ENCODE data around the gene NPR3.

The NPR3 gene

GRCh38 chr5:32760091-32760509 lies 49.0 kb downstream of the NPR3 start:
- no CpG with 5 or more reads among the region's 4 CpGs for WGBS (ENCODE audit: insufficient coverage, insufficient read length)
- Histone ChIP-seq H3K9me3 (ENCODE audit: control insufficient read depth, insufficient read depth, low read length) (no peaks in the 10 kb centered on the region), H3K4me1 (ENCODE audit: control insufficient read depth, insufficient read depth, low read length) (no peaks in the 10 kb centered on the region), H3K27me3 (ENCODE audit: control insufficient read depth, insufficient read depth, low read length) (no peaks in the 10 kb centered on the region), H3K36me3 (ENCODE audit: control insufficient read depth, insufficient read depth, low read length) (no peaks in the 10 kb centered on the region), H3K27ac (ENCODE audit: low read length) (no peak overlapping the region), H3K4me3 (ENCODE audit: low read length) (no peak overlapping the region)
- no peak for DNase-seq (ENCODE audit: low read depth, low spot score)

- H3K4me1 ChIP-seq (ENCODE audit: control insufficient read depth, insufficient read depth, low read length), result no peaks in the 10 kb centered on the region
- no peak overlapping the region for H3K4me3 ChIP-seq (ENCODE audit: low read length)
- no peaks in the 10 kb centered on the region for H3K36me3 ChIP-seq (ENCODE audit: control insufficient read depth, insufficient read depth, low read length)
- no peaks in the 10 kb centered on the region for H3K27me3 ChIP-seq (ENCODE audit: control insufficient read depth, insufficient read depth, low read length)
- H3K9me3 ChIP-seq (ENCODE audit: control insufficient read depth, insufficient read depth, low read length), result no peaks in the 10 kb centered on the region
- H3K27ac ChIP-seq (ENCODE audit: low read length), result no peak overlapping the region
- no peak for DNase-seq (ENCODE audit: low read depth, low spot score)
- WGBS (ENCODE audit: insufficient coverage, insufficient read length), result no CpG with 5 or more reads among the region's 4 CpGs
Measured at GRCh38 chr5:32765266-32765665, 54.1 kb downstream of the NPR3 start.

DNA sequence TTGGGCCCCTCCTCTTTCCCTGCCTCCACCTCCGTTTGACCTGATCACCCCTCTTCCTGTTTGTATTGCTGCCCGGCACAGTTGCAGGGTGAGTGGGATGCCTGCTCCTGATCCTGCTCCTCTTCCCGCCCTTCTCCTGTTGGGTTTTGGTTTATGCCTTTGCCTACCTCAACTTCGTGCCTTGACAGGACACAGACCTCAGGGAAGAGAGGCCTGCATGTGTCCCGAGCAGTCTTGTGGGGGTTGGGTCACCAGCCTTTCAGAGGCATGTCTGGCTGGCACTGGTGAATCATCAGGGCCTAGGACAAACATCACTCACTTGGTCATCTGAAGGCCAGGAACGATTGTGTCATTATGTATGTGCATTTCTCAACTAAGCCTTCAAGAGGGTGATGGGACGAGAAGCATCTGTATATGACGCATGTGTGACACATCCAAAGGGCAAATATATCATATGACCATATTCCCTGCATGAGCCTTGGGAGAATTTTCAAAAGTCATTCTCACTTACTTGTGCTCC lies 56.9 kb downstream of the NPR3 start:
- no peak for DNase-seq (ENCODE audit: low read depth, low spot score)
- no peaks in the 10 kb centered on the region for H3K36me3 ChIP-seq (ENCODE audit: control insufficient read depth, insufficient read depth, low read length)
- WGBS (ENCODE audit: insufficient coverage, insufficient read length), result no CpG with 5 or more reads among the region's 8 CpGs
- H3K9me3 ChIP-seq (ENCODE audit: control insufficient read depth, insufficient read depth, low read length), result no peaks in the 10 kb centered on the region; the same call in 1 of the 2 replicates
- no peaks in the 10 kb centered on the region for H3K27me3 ChIP-seq (ENCODE audit: control insufficient read depth, insufficient read depth, low read length)
- no peaks in the 10 kb centered on the region for H3K4me1 ChIP-seq (ENCODE audit: control insufficient read depth, insufficient read depth, low read length)
- no peak overlapping the region for H3K27ac ChIP-seq (ENCODE audit: low read length)
- no peak overlapping the region for H3K4me3 ChIP-seq (ENCODE audit: low read length)

DNA sequence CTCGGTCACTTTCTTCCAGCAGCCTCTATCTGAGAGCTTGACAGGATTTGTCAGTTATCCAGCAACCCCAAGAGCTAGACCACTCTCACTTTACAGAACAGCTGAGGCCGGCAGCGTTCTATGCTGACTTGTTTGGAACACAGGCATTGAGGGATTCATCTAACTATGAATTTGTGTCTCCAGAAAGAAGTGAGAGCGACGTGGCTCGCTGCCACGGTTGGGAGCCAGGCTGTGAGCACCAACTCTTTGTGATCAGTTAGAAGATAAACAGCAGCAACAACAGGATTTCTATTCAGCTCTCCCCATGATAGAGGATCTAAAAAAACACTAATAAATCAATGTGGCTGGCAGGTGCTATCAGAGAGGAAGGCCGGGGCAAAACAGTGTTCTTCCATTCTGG lies 58.6 kb downstream of the NPR3 start:
- WGBS (ENCODE audit: insufficient coverage, insufficient read length), result no CpG with 5 or more reads among the region's 8 CpGs
- Histone ChIP-seq H3K4me3 (ENCODE audit: low read length) (no peak overlapping the region), H3K27me3 (ENCODE audit: control insufficient read depth, insufficient read depth, low read length) (no peaks in the 10 kb centered on the region), H3K4me1 (ENCODE audit: control insufficient read depth, insufficient read depth, low read length) (no peaks in the 10 kb centered on the region), H3K9me3 (ENCODE audit: control insufficient read depth, insufficient read depth, low read length) (no peaks in the 10 kb centered on the region; the same call in 1 of the 2 replicates), H3K36me3 (ENCODE audit: control insufficient read depth, insufficient read depth, low read length) (no peaks in the 10 kb centered on the region), H3K27ac (ENCODE audit: low read length) (no peak overlapping the region)
- DNase-seq (ENCODE audit: low read depth, low spot score), result no peak

GRCh38 chr5:32770444-32770843 lies 59.3 kb downstream of the NPR3 start:
- no peaks in the 10 kb centered on the region for H3K4me1 ChIP-seq (ENCODE audit: control insufficient read depth, insufficient read depth, low read length)
- no peaks in the 10 kb centered on the region for H3K36me3 ChIP-seq (ENCODE audit: control insufficient read depth, insufficient read depth, low read length)
- no peaks in the 10 kb centered on the region for H3K27me3 ChIP-seq (ENCODE audit: control insufficient read depth, insufficient read depth, low read length)
- H3K27ac ChIP-seq (ENCODE audit: low read length), result no peak overlapping the region
- WGBS (ENCODE audit: insufficient coverage, insufficient read length), result no CpG with 5 or more reads among the region's 5 CpGs
- H3K4me3 ChIP-seq (ENCODE audit: low read length), result no peak overlapping the region
- DNase-seq (ENCODE audit: low read depth, low spot score), result no peak
- no peaks in the 10 kb centered on the region; the same call in 1 of the 2 replicates for H3K9me3 ChIP-seq (ENCODE audit: control insufficient read depth, insufficient read depth, low read length)

- no peaks in the 10 kb centered on the region; the same call in 1 of the 2 replicates for H3K9me3 ChIP-seq (ENCODE audit: control insufficient read depth, insufficient read depth, low read length)
- H3K27ac ChIP-seq (ENCODE audit: low read length), result no peak overlapping the region
- no peaks in the 10 kb centered on the region for H3K36me3 ChIP-seq (ENCODE audit: control insufficient read depth, insufficient read depth, low read length)
- no peak overlapping the region for H3K4me3 ChIP-seq (ENCODE audit: low read length)
- H3K4me1 ChIP-seq (ENCODE audit: control insufficient read depth, insufficient read depth, low read length), result no peaks in the 10 kb centered on the region
- no peaks in the 10 kb centered on the region for H3K27me3 ChIP-seq (ENCODE audit: control insufficient read depth, insufficient read depth, low read length)
- DNase-seq (ENCODE audit: low read depth, low spot score), result no peak
- no CpG with 5 or more reads among the region's 9 CpGs for WGBS (ENCODE audit: insufficient coverage, insufficient read length)
Measured at GRCh38 chr5:32771037-32771436, 59.9 kb downstream of the NPR3 start.

DNA sequence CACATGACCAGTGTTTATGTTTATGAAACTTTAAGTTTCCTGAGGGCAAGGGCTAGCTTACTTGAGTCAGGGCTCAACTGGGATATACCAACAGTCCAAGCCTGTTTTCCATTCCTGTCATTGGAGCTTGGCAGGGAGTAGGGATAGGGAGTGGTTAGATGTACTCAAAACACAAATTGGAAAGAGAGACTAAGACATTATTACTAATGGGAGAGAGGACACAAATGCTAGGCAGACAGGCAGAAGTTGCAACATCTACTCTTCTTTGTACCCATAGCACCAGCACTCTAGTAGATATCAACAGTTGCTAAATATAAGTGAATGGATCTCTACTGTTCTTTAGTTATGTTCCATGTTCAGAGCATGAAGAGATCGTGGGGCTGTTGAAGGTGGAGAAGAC lies 62.8 kb downstream of the NPR3 start:
- H3K27ac ChIP-seq (ENCODE audit: low read length), result no peak overlapping the region
- H3K9me3 ChIP-seq (ENCODE audit: control insufficient read depth, insufficient read depth, low read length), result no peaks in the 10 kb centered on the region; the same call in 1 of the 2 replicates
- no peaks in the 10 kb centered on the region for H3K27me3 ChIP-seq (ENCODE audit: control insufficient read depth, insufficient read depth, low read length)
- no peaks in the 10 kb centered on the region for H3K36me3 ChIP-seq (ENCODE audit: control insufficient read depth, insufficient read depth, low read length)
- no CpG with 5 or more reads among the region's 1 CpG for WGBS (ENCODE audit: insufficient coverage, insufficient read length)
- H3K4me1 ChIP-seq (ENCODE audit: control insufficient read depth, insufficient read depth, low read length), result no peaks in the 10 kb centered on the region
- no peak overlapping the region for H3K4me3 ChIP-seq (ENCODE audit: low read length)
- DNase-seq (ENCODE audit: low read depth, low spot score), result no peak

DNA sequence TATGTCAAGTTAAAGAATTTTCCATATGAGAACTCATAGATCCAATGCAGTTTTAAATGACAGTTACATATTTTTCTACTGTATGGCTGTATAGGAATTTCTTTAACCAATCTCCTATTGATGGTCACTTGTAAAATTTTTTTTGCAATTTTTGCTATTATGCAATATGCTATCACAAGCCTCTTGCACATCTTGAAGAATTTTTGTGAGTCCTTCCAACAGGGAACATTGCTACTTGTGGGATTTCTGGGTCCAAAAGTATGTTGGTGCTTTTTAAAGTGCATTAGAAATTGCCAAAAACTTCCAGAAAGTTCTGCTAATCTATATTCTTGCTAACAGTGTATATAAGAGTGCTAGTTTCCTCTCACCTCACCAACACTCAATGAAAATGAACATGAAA lies 65.1 kb downstream of the NPR3 start:
- Histone ChIP-seq H3K27me3 (ENCODE audit: control insufficient read depth, insufficient read depth, low read length) (no peaks in the 10 kb centered on the region), H3K4me3 (ENCODE audit: low read length) (no peak overlapping the region), H3K27ac (ENCODE audit: low read length) (no peak overlapping the region), H3K4me1 (ENCODE audit: control insufficient read depth, insufficient read depth, low read length) (no peaks in the 10 kb centered on the region), H3K36me3 (ENCODE audit: control insufficient read depth, insufficient read depth, low read length) (no peaks in the 10 kb centered on the region), H3K9me3 (ENCODE audit: control insufficient read depth, insufficient read depth, low read length) (no peaks in the 10 kb centered on the region; the same call in 1 of the 2 replicates)
- DNase-seq (ENCODE audit: low read depth, low spot score), result no peak

DNA sequence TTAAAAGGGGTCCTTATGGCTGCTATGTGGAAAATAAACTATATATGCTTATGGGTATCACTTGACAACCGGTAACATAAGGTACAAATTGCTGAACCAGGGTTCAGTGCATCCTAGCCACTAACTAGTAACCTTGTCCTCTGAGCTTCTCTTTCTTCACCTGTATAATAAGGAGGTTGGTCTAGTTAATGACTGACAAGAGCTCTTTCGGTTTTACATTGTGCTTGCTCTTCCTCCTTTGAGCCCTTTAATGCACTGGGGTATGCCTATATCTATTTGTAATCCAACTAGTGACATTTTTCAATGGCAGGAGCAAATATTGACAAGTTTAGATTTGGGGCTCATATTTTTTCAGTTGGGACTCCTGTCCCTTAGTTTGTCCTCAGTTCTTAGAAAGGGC lies 66.1 kb downstream of the NPR3 start:
- no peak overlapping the region for H3K27ac ChIP-seq (ENCODE audit: low read length)
- no peaks in the 10 kb centered on the region for H3K9me3 ChIP-seq (ENCODE audit: control insufficient read depth, insufficient read depth, low read length)
- no CpG with 5 or more reads among the region's 2 CpGs for WGBS (ENCODE audit: insufficient coverage, insufficient read length)
- no peak overlapping the region for H3K4me3 ChIP-seq (ENCODE audit: low read length)
- no peak for DNase-seq (ENCODE audit: low read depth, low spot score)
- no peaks in the 10 kb centered on the region for H3K4me1 ChIP-seq (ENCODE audit: control insufficient read depth, insufficient read depth, low read length)
- H3K27me3 ChIP-seq (ENCODE audit: control insufficient read depth, insufficient read depth, low read length), result no peaks in the 10 kb centered on the region
- H3K36me3 ChIP-seq (ENCODE audit: control insufficient read depth, insufficient read depth, low read length), result no peaks in the 10 kb centered on the region

GRCh38 chr5:32777733-32778132 lies 66.6 kb downstream of the NPR3 start:
- no CpG with 5 or more reads among the region's 2 CpGs for WGBS (ENCODE audit: insufficient coverage, insufficient read length)
- Histone ChIP-seq H3K27me3 (ENCODE audit: control insufficient read depth, insufficient read depth, low read length) (no peaks in the 10 kb centered on the region), H3K36me3 (ENCODE audit: control insufficient read depth, insufficient read depth, low read length) (no peaks in the 10 kb centered on the region), H3K9me3 (ENCODE audit: control insufficient read depth, insufficient read depth, low read length) (no peaks in the 10 kb centered on the region), H3K4me3 (ENCODE audit: low read length) (no peak overlapping the region), H3K4me1 (ENCODE audit: control insufficient read depth, insufficient read depth, low read length) (no peaks in the 10 kb centered on the region), H3K27ac (ENCODE audit: low read length) (no peak overlapping the region)
- DNase-seq (ENCODE audit: low read depth, low spot score), result no peak

DNA sequence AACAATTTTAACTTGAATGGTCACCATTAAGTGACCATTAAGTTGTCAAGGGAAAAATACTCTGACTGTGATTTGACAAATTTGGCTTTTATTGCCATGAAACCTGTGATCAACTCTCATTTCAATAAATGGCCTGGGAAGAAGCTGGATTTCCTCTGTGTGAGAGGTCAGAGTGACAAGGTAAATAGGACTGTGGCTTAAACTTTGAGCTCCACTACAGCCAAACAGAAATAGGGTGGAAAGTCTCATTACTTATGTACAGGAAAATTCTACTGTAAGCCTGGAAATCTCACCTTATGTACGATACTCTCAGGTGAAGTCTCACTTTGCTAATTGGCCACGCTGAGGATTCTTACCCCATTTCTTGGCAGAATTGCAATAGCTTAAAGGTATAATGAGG lies 67.3 kb downstream of the NPR3 start:
- H3K4me1 ChIP-seq (ENCODE audit: control insufficient read depth, insufficient read depth, low read length), result no peaks in the 10 kb centered on the region
- DNase-seq (ENCODE audit: low read depth, low spot score), result no peak
- H3K9me3 ChIP-seq (ENCODE audit: control insufficient read depth, insufficient read depth, low read length), result no peaks in the 10 kb centered on the region
- H3K4me3 ChIP-seq (ENCODE audit: low read length), result no peak overlapping the region
- H3K27me3 ChIP-seq (ENCODE audit: control insufficient read depth, insufficient read depth, low read length), result no peaks in the 10 kb centered on the region
- no CpG with 5 or more reads among the region's 2 CpGs for WGBS (ENCODE audit: insufficient coverage, insufficient read length)
- H3K27ac ChIP-seq (ENCODE audit: low read length), result no peak overlapping the region
- no peaks in the 10 kb centered on the region for H3K36me3 ChIP-seq (ENCODE audit: control insufficient read depth, insufficient read depth, low read length)
